Uterus (tissue), 2 donors: ENCODE data around the gene CLEC2D.

Experiments used
- POLR2A ChIP-seq, 2 donors: fragments of 450-650 bp; IDR thresholded peaks; one replicate each; pipeline ENCODE4 v1.6.1; 2016; ENCODE audit warnings: antibody characterized with exemption in 2 of 2, mild to moderate bottlenecking in 1 of 2, moderate library complexity in 1 of 2
- TF ChIP-seq, protein P1 (sequence below), 4 experiments: fragments of 200-600 bp in 2 of 4; fragments of 450-650 bp in 2 of 4; sonication (generic) in 2 of 4; IDR thresholded peaks; one replicate each; pipeline ENCODE4 v1.5.1; 2016 to 2019; ENCODE audit warnings: antibody characterized with exemption in 4 of 4, mild to moderate bottlenecking in 2 of 4, moderate library complexity in 1 of 4

DNA sequence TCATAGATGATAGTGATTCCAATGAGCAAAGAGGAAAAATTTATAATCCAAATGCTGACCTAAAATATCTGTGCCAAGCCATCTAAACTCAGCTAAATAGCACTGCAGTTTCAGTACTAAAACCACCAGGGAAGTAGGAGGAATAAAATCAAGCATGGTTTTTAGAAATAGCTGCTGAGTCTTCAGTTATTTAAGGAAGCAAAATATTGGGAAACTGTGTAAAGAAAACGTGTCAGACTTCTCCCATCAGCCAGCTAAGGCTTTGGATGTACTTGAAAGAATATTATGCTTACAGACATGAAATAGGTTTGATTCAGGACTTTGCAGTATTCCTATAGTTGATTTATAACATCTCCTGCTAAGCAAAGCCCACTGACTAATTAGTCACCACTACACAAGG lies 24.7 kb downstream of the CLEC2D start:
- TF ChIP-seq, protein P1, sequence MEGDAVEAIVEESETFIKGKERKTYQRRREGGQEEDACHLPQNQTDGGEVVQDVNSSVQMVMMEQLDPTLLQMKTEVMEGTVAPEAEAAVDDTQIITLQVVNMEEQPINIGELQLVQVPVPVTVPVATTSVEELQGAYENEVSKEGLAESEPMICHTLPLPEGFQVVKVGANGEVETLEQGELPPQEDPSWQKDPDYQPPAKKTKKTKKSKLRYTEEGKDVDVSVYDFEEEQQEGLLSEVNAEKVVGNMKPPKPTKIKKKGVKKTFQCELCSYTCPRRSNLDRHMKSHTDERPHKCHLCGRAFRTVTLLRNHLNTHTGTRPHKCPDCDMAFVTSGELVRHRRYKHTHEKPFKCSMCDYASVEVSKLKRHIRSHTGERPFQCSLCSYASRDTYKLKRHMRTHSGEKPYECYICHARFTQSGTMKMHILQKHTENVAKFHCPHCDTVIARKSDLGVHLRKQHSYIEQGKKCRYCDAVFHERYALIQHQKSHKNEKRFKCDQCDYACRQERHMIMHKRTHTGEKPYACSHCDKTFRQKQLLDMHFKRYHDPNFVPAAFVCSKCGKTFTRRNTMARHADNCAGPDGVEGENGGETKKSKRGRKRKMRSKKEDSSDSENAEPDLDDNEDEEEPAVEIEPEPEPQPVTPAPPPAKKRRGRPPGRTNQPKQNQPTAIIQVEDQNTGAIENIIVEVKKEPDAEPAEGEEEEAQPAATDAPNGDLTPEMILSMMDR (IDR thresholded peaks at IDR 0.05), result no peak
- no peak for TF ChIP-seq POLR2A (IDR thresholded peaks at IDR 0.05)
